GM12878 (cell line): ENCODE measurements around the gene INPP4B. TPM values are rescaled to one million over a fixed set of nuclear protein-coding genes. Genes with fewer than 3 reads are reported as not detected.

Experiments
- ATAC-seq: fragments of 200-7000 bp; cut with Tn5 transposase; 3 replicates; pipeline ENCODE4 v1.9.1; 2020; ENCODE audit warnings: mild to moderate bottlenecking, moderate library complexity
- BruUV-seq: library from RNA; stranded (reverse); fragments of 400-500 nt; replicated peaks from 2 replicates; lab custom pipeline; 2021; lab: Mats Ljungman, UMichigan
- CTCF ChIA-PET: fragments of 300-600 bp; sonication (Branson Sonifier 250); formaldehyde crosslinking; extraction: SDS; loops from one replicate; lab custom pipeline; 2021; ENCODE audit warnings: inconsistent platforms; lab: Yijun Ruan, JAX
- POLR2A ChIA-PET: fragments of 350-600 bp; formaldehyde crosslinking; extraction: SDS; loops from one replicate; lab custom pipeline; 2021; ENCODE audit warnings: inconsistent platforms; lab: Charles Lee
- RAD21 ChIA-PET: fragments of 300-600 bp; sonication (Branson Sonifier 250); formaldehyde crosslinking; loops from one replicate; lab custom pipeline; 2023; ENCODE audit warnings: antibody characterized with exemption; ENCODE audit not compliant: unreplicated experiment; lab: Charles Lee
- SMC1A ChIA-PET: fragments of 300-600 bp; sonication (Branson Sonifier 250); formaldehyde crosslinking; loops from one replicate; lab custom pipeline; 2023; ENCODE audit not compliant: unreplicated experiment, uncharacterized antibody; lab: Charles Lee
- DNase-seq: peaks from one replicate; pipeline ENCODE4 v3.0.0-alpha.2; 2011; ENCODE audit warnings: low read depth, low spot score
- FAIRE-seq: peaks from 3 replicates; lab custom pipeline; 2011; peaks lifted over from hg19 to GRCh38; lab: Jason Lieb, UNC
- H2AFZ ChIP-seq: 2 replicates; pipeline ENCODE4 v1.6.0; 2011; ENCODE audit warnings: low read depth, low read length, control low read depth; ENCODE audit not compliant: control insufficient read depth
- H3K27ac ChIP-seq: 2 replicates; pipeline ENCODE4 v1.5.1; 2011; ENCODE audit warnings: control low read depth; ENCODE audit not compliant: control insufficient read depth, insufficient read depth
- H3K27me3 ChIP-seq, 2 experiments: replicated peaks in 1 of 2; 2 replicates each; pipeline versions ENCODE4 v1.6.0 to v1.6.1; 2011; ENCODE audit warnings: low read length in 1 of 2; ENCODE audit not compliant: control insufficient read depth in 2 of 2, insufficient read depth in 2 of 2
- H3K36me3 ChIP-seq, 2 experiments: 2 replicates each; pipeline ENCODE4 v1.5.1; 2011; ENCODE audit warnings: low read length in 1 of 2; ENCODE audit not compliant: control insufficient read depth in 2 of 2, insufficient read depth in 2 of 2
- H3K4me1 ChIP-seq: 2 replicates; pipeline ENCODE4 v1.6.1; 2011; ENCODE audit warnings: mild to moderate bottlenecking, low read length, moderate library complexity, mixed read lengths; ENCODE audit not compliant: control insufficient read depth, insufficient read depth
- H3K4me2 ChIP-seq: 2 replicates; pipeline ENCODE4 v1.6.0; 2011; ENCODE audit warnings: control low read depth; ENCODE audit not compliant: control insufficient read depth, insufficient read depth
- H3K4me3 ChIP-seq: fragments of 200-600 bp; sonication (generic); 2 replicates; pipeline ENCODE4 v1.5.1; 2016
- H3K79me2 ChIP-seq: 2 replicates; pipeline ENCODE4 v1.6.0; 2011; ENCODE audit warnings: low read length; ENCODE audit not compliant: control insufficient read depth, insufficient read depth
- H3K9ac ChIP-seq: 2 replicates; pipeline ENCODE4 v1.8.0; 2011; ENCODE audit warnings: low read length, control low read depth, mixed read lengths; ENCODE audit not compliant: control insufficient read depth, insufficient read depth
- H3K9me3 ChIP-seq: replicated peaks from 3 replicates; pipeline ENCODE4 v1.5.1; 2011; ENCODE audit warnings: mild to moderate bottlenecking, low read length; ENCODE audit not compliant: control insufficient read depth, insufficient read depth
- H4K20me1 ChIP-seq: 2 replicates; pipeline ENCODE4 v1.6.0; 2011; ENCODE audit not compliant: control insufficient read depth, insufficient read depth
- ESRRA ChIP-seq: IDR thresholded peaks from 2 replicates; pipeline ENCODE4 v1.6.1; 2012; ENCODE audit warnings: mild to moderate bottlenecking, low read length, improper control_type of control experiment
- MTA3 ChIP-seq: IDR thresholded peaks from 2 replicates; pipeline ENCODE4 v1.6.1; 2012; ENCODE audit warnings: low read length, inconsistent platforms, borderline replicate concordance
- in situ Hi-C: fragments of 300-500 bp; cut with MboI; formaldehyde crosslinking; loops from 9 replicates; pipeline ENCODE4 v1.14.3; 2018; ENCODE audit warnings: mixed read lengths
- intact Hi-C: fragments of 100-400 bp; cut with micrococcal nuclease; formaldehyde crosslinking; loops from one replicate; pipeline ENCODE4 v1.14.2; 2022; ENCODE audit not compliant: unreplicated experiment
- polyA plus RNA-seq, 11 experiments: library from polyadenylated mRNA; depleted of rRNA in 4 of 11; unstranded in 6 of 11; stranded (reverse) in 5 of 11; fragments of >200 nt; fragmentation: Nextera tagmentation in 4 of 11; fragmentation: Illumina TruSeq in 1 of 11; extraction: Ambion mirVana in 4 of 11; extraction: Trizol in 1 of 11; gene quantifications; 1 replicate in 1 of 11; 2 replicates in 10 of 11; pipeline versions ENCODE4 v1.2.1 to v1.2.3, GENCODE V29; 2011 to 2016; ENCODE audit warnings: inconsistent platforms in 2 of 11, missing spikeins in 2 of 11, low read depth in 1 of 11
- total RNA-seq, 4 experiments: library from RNA; depleted of rRNA in 3 of 4; stranded (reverse); fragments of >200 nt in 3 of 4; fragmentation: Illumina TruSeq in 1 of 4; extraction: Trizol in 1 of 4; gene quantifications; 2 replicates each; pipeline versions ENCODE4 v1.2.1 to v1.2.3, GENCODE V29; 2013 to 2021
- TF ChIP-seq, protein P1 (sequence below): fragments of 150-350 bp; IDR thresholded peaks from 2 replicates; pipeline ENCODE4 v1.6.1; 2014; ENCODE audit warnings: mild to moderate bottlenecking, low read depth, low read length
- TF ChIP-seq, protein P2 (sequence below): fragments of 450-650 bp; IDR thresholded peaks from 2 replicates; pipeline ENCODE4 v1.6.1; 2016; ENCODE audit warnings: mild to moderate bottlenecking

INPP4B gene
- total and polyA plus RNA-seq, 10 of the 15 experiments (the other 5 are each of a cell fraction or from before 2014, with no cell fraction given) = 0.53 to 11.2 (median 0.95) TPM

DNA sequence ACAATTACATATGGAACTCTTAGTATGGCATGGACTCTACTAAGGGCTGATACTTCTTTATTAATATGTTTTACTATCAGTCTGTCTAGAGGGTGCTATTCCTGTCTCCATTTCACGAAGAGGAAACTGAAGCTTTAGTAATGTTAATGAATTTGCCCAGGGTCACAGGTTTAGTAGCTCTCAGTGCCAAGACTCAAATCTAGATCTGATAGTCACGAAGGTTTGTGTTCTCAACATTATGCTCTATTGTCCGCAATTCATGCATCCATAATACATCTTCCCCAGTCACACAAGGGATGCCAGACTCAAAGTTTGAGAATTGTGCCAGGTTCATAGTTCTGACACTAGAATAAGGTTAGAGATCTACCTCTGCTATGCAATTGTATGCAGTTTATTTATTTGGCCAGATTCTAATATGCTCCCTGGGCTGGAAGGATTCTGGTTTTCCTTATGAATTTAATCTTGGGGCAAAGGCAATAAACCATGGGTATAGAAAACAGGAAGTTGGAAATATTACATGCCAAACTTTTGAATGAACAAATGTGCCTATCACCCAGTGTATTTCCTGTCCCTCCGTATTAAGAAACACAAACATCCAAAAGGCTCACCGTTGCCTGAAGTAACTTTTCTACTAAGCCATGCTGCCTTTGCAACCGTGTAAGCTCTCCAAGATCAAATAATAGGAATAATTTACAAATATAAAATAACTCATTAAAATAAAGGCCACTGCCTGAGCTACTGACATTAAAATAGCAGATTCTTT is 478.5 kb downstream of the INPP4B start (continued):
- TF ChIP-seq, protein P1, sequence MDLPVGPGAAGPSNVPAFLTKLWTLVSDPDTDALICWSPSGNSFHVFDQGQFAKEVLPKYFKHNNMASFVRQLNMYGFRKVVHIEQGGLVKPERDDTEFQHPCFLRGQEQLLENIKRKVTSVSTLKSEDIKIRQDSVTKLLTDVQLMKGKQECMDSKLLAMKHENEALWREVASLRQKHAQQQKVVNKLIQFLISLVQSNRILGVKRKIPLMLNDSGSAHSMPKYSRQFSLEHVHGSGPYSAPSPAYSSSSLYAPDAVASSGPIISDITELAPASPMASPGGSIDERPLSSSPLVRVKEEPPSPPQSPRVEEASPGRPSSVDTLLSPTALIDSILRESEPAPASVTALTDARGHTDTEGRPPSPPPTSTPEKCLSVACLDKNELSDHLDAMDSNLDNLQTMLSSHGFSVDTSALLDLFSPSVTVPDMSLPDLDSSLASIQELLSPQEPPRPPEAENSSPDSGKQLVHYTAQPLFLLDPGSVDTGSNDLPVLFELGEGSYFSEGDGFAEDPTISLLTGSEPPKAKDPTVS = no peak

DNA sequence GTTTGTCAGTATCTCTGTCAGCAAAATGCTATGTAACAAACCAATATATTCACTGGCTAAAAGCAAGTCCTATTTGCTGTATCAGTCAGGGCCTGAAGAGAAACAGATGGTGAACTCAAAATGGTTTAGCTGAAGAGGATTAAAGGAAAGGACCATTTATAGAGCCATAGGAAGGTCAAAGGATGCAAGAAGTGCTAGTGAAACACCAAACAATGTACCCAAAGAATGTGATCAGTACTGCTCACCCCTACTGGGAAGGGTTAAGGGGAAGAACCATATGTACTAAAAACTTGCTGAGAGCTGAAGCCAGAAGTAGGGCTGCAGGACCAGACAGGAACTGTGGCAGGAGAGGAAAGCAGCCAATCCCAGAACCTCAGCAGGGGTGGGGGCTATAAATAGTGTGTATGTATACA is 479.3 kb downstream of the INPP4B start:
- Histone ChIP-seq H4K20me1 (no peaks in the 10 kb centered on the region), H3K4me1 (no peaks in the 10 kb centered on the region), H3K4me2 (no peak overlapping the region), H3K79me2 (no peaks in the 10 kb centered on the region), H3K27ac (no peak overlapping the region), H3K9me3 (no peaks in the 10 kb centered on the region), H3K9ac (no peak overlapping the region), H3K27me3 (no peaks in the 10 kb centered on the region), H2AFZ (no peak overlapping the region), H3K36me3 (no peaks in the 10 kb centered on the region), H3K4me3 (no peak overlapping the region)
- TF ChIP-seq ESRRA = no peak
- TF ChIP-seq, protein P2, sequence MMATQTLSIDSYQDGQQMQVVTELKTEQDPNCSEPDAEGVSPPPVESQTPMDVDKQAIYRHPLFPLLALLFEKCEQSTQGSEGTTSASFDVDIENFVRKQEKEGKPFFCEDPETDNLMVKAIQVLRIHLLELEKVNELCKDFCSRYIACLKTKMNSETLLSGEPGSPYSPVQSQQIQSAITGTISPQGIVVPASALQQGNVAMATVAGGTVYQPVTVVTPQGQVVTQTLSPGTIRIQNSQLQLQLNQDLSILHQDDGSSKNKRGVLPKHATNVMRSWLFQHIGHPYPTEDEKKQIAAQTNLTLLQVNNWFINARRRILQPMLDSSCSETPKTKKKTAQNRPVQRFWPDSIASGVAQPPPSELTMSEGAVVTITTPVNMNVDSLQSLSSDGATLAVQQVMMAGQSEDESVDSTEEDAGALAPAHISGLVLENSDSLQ = no peak
- TF ChIP-seq MTA3 = no peak
- FAIRE-seq = no peak
- in situ Hi-C loops (no loop called here), intact Hi-C loops (no loop called here)
- DNase-seq = no peak
- RAD21 ChIA-PET = interaction anchor here (0.7 to 3.5 kb wide), 14 partner anchors 8 to 204 kb away, joined by 3 to 18 read pairs (median 7); no protein-coding TSS in a partner anchor
- CTCF ChIA-PET = interaction anchor here (0.6 to 8.1 kb wide), 10 partner anchors 8 to 201 kb away, joined by 3 to 68 read pairs (median 4); no protein-coding TSS in a partner anchor
- SMC1A ChIA-PET = interaction anchor here (0.7 to 7.4 kb wide), 9 partner anchors 9 to 349 kb away, joined by 3 to 76 read pairs (median 5); no protein-coding TSS in a partner anchor
- POLR2A ChIA-PET = interaction anchor here (0.8 to 2.1 kb wide), 3 partner anchors 12 to 201 kb away, joined by 3 to 7 read pairs (median 3); no protein-coding TSS in a partner anchor
- BruUV-seq = no TSS peak
- peak; percentile 71 for ATAC-seq
